Astrocyte (in vitro differentiated cells and primary cell): ENCODE measurements around the gene GRAMD1B. TPM values are rescaled to one million over a fixed set of nuclear protein-coding genes. Genes with fewer than 3 reads are reported as not detected.
A peak's percentile ranks its signal among the peaks of the same experiment; 100 is the strongest.

ENCODE experiments used
- DNase-seq: peaks from one replicate; pipeline ENCODE4 v3.0.0-alpha.2; 2010; ENCODE audit warnings: low read depth
- FAIRE-seq: peaks from 2 replicates; lab custom pipeline; 2011; peaks lifted over from hg19 to GRCh38; lab: Jason Lieb, UNC
- H2AFZ ChIP-seq: 2 replicates; pipeline ENCODE4 v1.6.0; 2012; ENCODE audit warnings: low read depth, low read length, inconsistent platforms
- H3K27ac ChIP-seq: 2 replicates; pipeline ENCODE4 v1.5.1; 2011; ENCODE audit warnings: low read depth, low read length, inconsistent platforms
- H3K27me3 ChIP-seq: 2 replicates; pipeline ENCODE4 v1.6.0; 2011; ENCODE audit warnings: low read length, inconsistent platforms; ENCODE audit not compliant: insufficient read depth
- H3K36me3 ChIP-seq: 2 replicates; pipeline ENCODE4 v1.5.1; 2011; ENCODE audit warnings: low read length, inconsistent platforms; ENCODE audit not compliant: insufficient read depth
- H3K4me1 ChIP-seq: 2 replicates; pipeline ENCODE4 v1.5.1; 2011; ENCODE audit warnings: low read length, inconsistent platforms; ENCODE audit not compliant: insufficient read depth
- H3K4me2 ChIP-seq: 2 replicates; pipeline ENCODE4 v1.6.0; 2012; ENCODE audit warnings: low read length, inconsistent platforms
- H3K4me3 ChIP-seq: 2 replicates; pipeline ENCODE4 v1.5.1; 2011; ENCODE audit warnings: low read depth, mild to moderate bottlenecking, low read length, inconsistent platforms; ENCODE audit not compliant: insufficient read depth
- H3K79me2 ChIP-seq: 2 replicates; pipeline ENCODE4 v1.6.0; 2012; ENCODE audit warnings: mild to moderate bottlenecking, low read length, inconsistent platforms; ENCODE audit not compliant: insufficient read depth
- H3K9ac ChIP-seq: 2 replicates; pipeline ENCODE4 v1.6.0; 2012; ENCODE audit warnings: mild to moderate bottlenecking, low read length, inconsistent platforms
- H3K9me3 ChIP-seq: 2 replicates; pipeline ENCODE4 v1.5.1; 2012; ENCODE audit warnings: low read depth, mild to moderate bottlenecking, low read length, inconsistent platforms; ENCODE audit not compliant: insufficient read depth
- H4K20me1 ChIP-seq: 2 replicates; pipeline ENCODE4 v1.6.0; 2012; ENCODE audit warnings: low read length, inconsistent platforms; ENCODE audit not compliant: insufficient read depth
- H3K27ac Mint-ChIP-seq: one replicate; pipeline ENCODE4 v1.8.0; 2021; ENCODE audit warnings: mild to moderate bottlenecking, mixed read lengths; ENCODE audit not compliant: unreplicated experiment
- H3K27me3 Mint-ChIP-seq: one replicate; pipeline ENCODE4 v1.8.0; 2021; ENCODE audit warnings: low read depth, mixed read lengths; ENCODE audit not compliant: unreplicated experiment
- H3K36me3 Mint-ChIP-seq: one replicate; pipeline ENCODE4 v1.8.0; 2021; ENCODE audit warnings: low read depth, mixed read lengths; ENCODE audit not compliant: unreplicated experiment
- H3K4me1 Mint-ChIP-seq: one replicate; pipeline ENCODE4 v1.8.0; 2021; ENCODE audit warnings: low read depth, mixed read lengths; ENCODE audit not compliant: unreplicated experiment
- H3K4me3 Mint-ChIP-seq: one replicate; pipeline ENCODE4 v1.8.0; 2021; ENCODE audit warnings: mild to moderate bottlenecking, moderate library complexity, mixed read lengths; ENCODE audit not compliant: unreplicated experiment
- H3K9me3 Mint-ChIP-seq: one replicate; pipeline ENCODE4 v1.8.0; 2021; ENCODE audit warnings: mild to moderate bottlenecking, mixed read lengths; ENCODE audit not compliant: unreplicated experiment
- CTCF ChIP-seq: IDR thresholded peaks from 2 replicates; pipeline ENCODE4 v1.5.1; 2011; ENCODE audit warnings: low read depth, mild to moderate bottlenecking, inconsistent platforms, low read length, moderate library complexity; ENCODE audit not compliant: insufficient read depth
- EZH2 ChIP-seq: IDR thresholded peaks from 2 replicates; pipeline ENCODE4 v1.6.1; 2012; ENCODE audit warnings: mild to moderate bottlenecking, low read length, inconsistent platforms; ENCODE audit not compliant: insufficient read depth
- total RNA-seq: library from RNA; stranded (reverse); gene quantifications from 2 replicates; pipeline ENCODE4 v1.2.1, GENCODE V29; 2021

GRAMD1B gene
- total RNA-seq, 1 donor from 2014 or later = 6.5 TPM

DNA sequence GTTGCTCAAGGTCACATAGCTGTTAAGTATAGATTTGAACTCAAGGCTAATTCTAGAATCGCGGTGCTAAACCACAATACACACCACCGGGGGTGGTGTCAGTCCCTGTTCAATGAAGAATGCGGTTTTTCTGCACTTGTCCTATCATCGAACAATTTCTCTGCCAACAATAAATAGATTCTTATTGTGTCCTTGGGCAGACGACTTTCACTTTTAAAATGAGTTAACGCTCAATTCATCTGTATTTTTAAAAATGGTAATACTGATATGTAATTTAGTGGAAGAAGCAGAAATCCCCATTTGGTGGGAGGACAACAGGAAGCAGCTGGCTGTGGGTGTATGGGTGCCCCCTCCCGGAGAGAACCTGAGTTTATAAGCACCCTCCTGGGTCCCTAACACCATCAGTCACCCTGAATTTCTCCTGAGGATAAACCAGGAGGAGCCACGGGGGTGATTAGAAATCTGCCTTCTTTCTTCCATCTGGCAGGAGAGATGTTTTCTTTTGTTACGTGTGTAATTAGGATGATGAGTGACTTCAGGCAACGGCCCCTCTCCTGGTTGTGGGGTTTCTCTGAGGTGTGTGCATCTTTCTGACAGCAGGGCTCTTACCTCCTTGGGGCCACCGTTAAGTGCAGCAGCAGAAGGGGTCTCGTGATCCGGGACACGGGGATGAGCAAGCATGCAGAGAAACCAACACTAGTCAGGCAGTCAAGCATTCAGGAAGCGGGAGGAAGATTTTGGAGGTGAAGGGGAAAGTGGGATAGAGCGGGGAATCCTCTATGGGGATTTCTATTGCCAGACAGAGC, 87.7 kb downstream of the GRAMD1B start:
- Mint-ChIP-seq H3K9me3 (no peaks in the 10 kb centered on the region), H3K27me3 (peaks cover 2% of the 10 kb centered on the region), H3K4me1 (peaks cover 11% of the 10 kb centered on the region), H3K27ac (no peak overlapping the region), H3K4me3 (no peak overlapping the region), H3K36me3 (no peaks in the 10 kb centered on the region)
- Histone ChIP-seq H3K9me3 (no peaks in the 10 kb centered on the region), H3K9ac (no peak overlapping the region), H3K27ac (no peak overlapping the region), H2AFZ (no peak overlapping the region), H3K27me3 (no peaks in the 10 kb centered on the region), H3K4me1 (peaks cover 17% of the 10 kb centered on the region), H3K4me2 (no peak overlapping the region), H3K79me2 (no peaks in the 10 kb centered on the region), H4K20me1 (no peaks in the 10 kb centered on the region), H3K4me3 (no peak overlapping the region), H3K36me3 (no peaks in the 10 kb centered on the region)
- no peak for DNase-seq
- TF ChIP-seq EZH2 (no peak), CTCF (no peak)
- no peak for FAIRE-seq

DNA sequence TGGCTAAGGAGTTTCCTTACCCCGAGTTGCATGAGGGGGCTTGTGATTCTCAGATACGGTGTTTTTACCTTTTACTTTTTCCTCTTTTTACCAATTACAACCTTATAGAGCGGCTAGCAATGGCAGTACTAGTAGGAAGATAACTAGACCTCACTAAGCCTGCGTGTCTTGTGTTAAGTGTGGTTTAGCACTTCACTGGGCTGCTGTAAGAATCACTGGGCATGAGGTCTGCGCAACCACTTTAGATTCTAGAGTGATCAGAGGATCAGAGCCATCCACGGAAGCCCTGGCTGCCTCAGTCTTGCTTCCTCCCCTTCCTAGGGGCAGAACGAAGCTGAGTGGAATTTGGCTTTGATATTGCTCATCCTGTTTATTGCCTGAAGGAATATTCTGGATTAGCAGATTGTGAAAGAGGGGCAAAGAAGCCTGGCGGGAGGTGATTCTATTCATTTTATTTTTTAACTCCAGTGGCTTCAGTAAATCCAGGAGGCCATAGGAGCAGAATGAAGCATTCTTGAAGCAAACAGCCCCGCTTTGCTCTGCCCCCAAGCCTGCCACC, 88.5 kb downstream of the GRAMD1B start:
- Histone ChIP-seq H3K9ac (no peak overlapping the region), H2AFZ (no peak overlapping the region), H3K4me2 (peak overlapping the region; percentile 51), H3K4me3 (no peak overlapping the region), H4K20me1 (no peaks in the 10 kb centered on the region), H3K27ac (no peak overlapping the region), H3K36me3 (no peaks in the 10 kb centered on the region), H3K27me3 (no peaks in the 10 kb centered on the region), H3K4me1 (peaks cover 17% of the 10 kb centered on the region), H3K79me2 (no peaks in the 10 kb centered on the region), H3K9me3 (no peaks in the 10 kb centered on the region)
- Mint-ChIP-seq H3K9me3 (no peaks in the 10 kb centered on the region), H3K4me3 (no peak overlapping the region), H3K36me3 (no peaks in the 10 kb centered on the region), H3K4me1 (peaks cover 11% of the 10 kb centered on the region), H3K27ac (no peak overlapping the region), H3K27me3 (peaks cover 2% of the 10 kb centered on the region)
- no peak for TF ChIP-seq EZH2
- no peak for TF ChIP-seq CTCF
- DNase-seq = no peak
- FAIRE-seq = no peak
